B cell (primary cell): ENCODE measurements around the gene USH2A. TPM values are rescaled to one million over a fixed set of nuclear protein-coding genes. Genes with fewer than 3 reads are reported as not detected.

Experiments
- ATAC-seq: fragments of 200-7000 bp; cut with Tn5 transposase; one replicate; pipeline ENCODE4 v1.10.0; 2021; ENCODE audit warnings: low read depth, mild to moderate bottlenecking, moderate number of reproducible peaks, moderate library complexity
- CTCF ChIA-PET: fragments of 350-600 bp; sonication (Branson Sonifier 250); formaldehyde crosslinking; loops from one replicate; lab custom pipeline; 2021; ENCODE audit warnings: antibody characterized with exemption, inconsistent platforms; lab: Charles Lee
- POLR2A ChIA-PET: fragments of 350-600 bp; sonication (Branson Sonifier 250); formaldehyde crosslinking; loops from one replicate; lab custom pipeline; 2021; ENCODE audit warnings: antibody characterized with exemption; lab: Charles Lee
- DNase-seq: peaks from one replicate; pipeline ENCODE4 v3.0.0; 2013
- H2AFZ ChIP-seq: 2 replicates; pipeline ENCODE4 v1.6.1; 2012; ENCODE audit warnings: mild to moderate bottlenecking, low read depth, low read length; ENCODE audit not compliant: insufficient read depth, poor library complexity, severe bottlenecking
- H3K27ac ChIP-seq, 2 donors: 1 replicate in 1 of 2; 2 replicates in 1 of 2; pipeline ENCODE4 v1.5.1; 2012 to 2013; ENCODE audit warnings: low read length in 2 of 2, mild to moderate bottlenecking in 2 of 2, moderate library complexity in 1 of 2
- H3K27me3 ChIP-seq, 4 experiments: fragments of 200-600 bp in 1 of 4; sonication (generic) in 1 of 4; replicated peaks in 1 of 4; 1 replicate in 2 of 4; 2 replicates in 2 of 4; pipeline versions ENCODE4 v1.6.1 to v1.7.0; 2013 to 2016; ENCODE audit warnings: low read length in 3 of 4, mild to moderate bottlenecking in 2 of 4, mixed read lengths in 1 of 4, moderate library complexity in 1 of 4; ENCODE audit not compliant: insufficient read depth in 4 of 4, control insufficient read depth in 3 of 4; ENCODE audit errors: control extremely low read depth in 1 of 4
- H3K36me3 ChIP-seq, 2 experiments: replicated peaks in 1 of 2; 1 replicate in 1 of 2; 2 replicates in 1 of 2; pipeline versions ENCODE4 v1.6.1 to v1.7.1; 2013; ENCODE audit warnings: low read length in 1 of 2; ENCODE audit not compliant: insufficient read depth in 2 of 2, control insufficient read depth in 1 of 2; ENCODE audit errors: control extremely low read depth in 1 of 2, extremely low read depth in 1 of 2
- H3K4me1 ChIP-seq, 2 donors: fragments of 200-600 bp in 1 of 2; sonication (generic) in 1 of 2; 1 replicate in 1 of 2; 2 replicates in 1 of 2; pipeline versions ENCODE4 v1.5.1 to v1.6.1; 2013 to 2017; ENCODE audit warnings: low read length in 2 of 2; ENCODE audit not compliant: control insufficient read depth in 2 of 2, insufficient read depth in 2 of 2
- H3K4me2 ChIP-seq: replicated peaks from 2 replicates; pipeline ENCODE3; 2012; ENCODE audit warnings: mild to moderate bottlenecking, low read depth, low read length; ENCODE audit not compliant: poor library complexity, severe bottlenecking
- H3K4me3 ChIP-seq, 5 experiments: fragments of 200-600 bp in 1 of 5; sonication (generic) in 1 of 5; 1 replicate in 3 of 5; 2 replicates in 2 of 5; pipeline versions ENCODE4 v1.5.1 to v1.7.0; 2011 to 2016; ENCODE audit warnings: low read length in 4 of 5, mild to moderate bottlenecking in 4 of 5, low read depth in 2 of 5, control low read depth in 1 of 5, moderate library complexity in 1 of 5; ENCODE audit not compliant: insufficient read depth in 1 of 5; ENCODE audit errors: control extremely low read depth in 1 of 5, extremely low read depth in 1 of 5
- H3K79me2 ChIP-seq: fragments of 200-600 bp; sonication (generic); one replicate; pipeline ENCODE4 v1.6.0; 2016; ENCODE audit warnings: low read length; ENCODE audit not compliant: control insufficient read depth, insufficient read depth
- H3K9ac ChIP-seq: fragments of 200-600 bp; sonication (generic); 2 replicates; pipeline ENCODE4 v1.6.1; 2017; ENCODE audit warnings: mild to moderate bottlenecking, low read length, moderate library complexity
- H3K9me3 ChIP-seq, 3 donors: one replicate each; pipeline versions ENCODE4 v1.6.1 to v1.7.1; 2013; ENCODE audit warnings: low read length in 2 of 3; ENCODE audit not compliant: control insufficient read depth in 2 of 3, insufficient read depth in 1 of 3; ENCODE audit errors: control extremely low read depth in 1 of 3
- H4K20me1 ChIP-seq: 2 replicates; pipeline ENCODE4 v1.6.0; 2012; ENCODE audit warnings: mild to moderate bottlenecking, low read length; ENCODE audit not compliant: insufficient read depth, control insufficient read depth, poor library complexity, severe bottlenecking
- H3K27ac Mint-ChIP-seq: one replicate; pipeline ENCODE4 v1.8.0; 2021; ENCODE audit warnings: mixed read lengths
- H3K27me3 Mint-ChIP-seq: one replicate; pipeline ENCODE4 v1.8.0; 2021; ENCODE audit warnings: mixed read lengths
- H3K4me1 Mint-ChIP-seq: one replicate; pipeline ENCODE4 v1.8.0; 2021; ENCODE audit warnings: mixed read lengths
- H3K4me3 Mint-ChIP-seq: one replicate; pipeline ENCODE4 v1.8.0; 2021; ENCODE audit warnings: mixed read lengths
- H3K9me3 Mint-ChIP-seq: one replicate; pipeline ENCODE4 v1.8.0; 2022; ENCODE audit warnings: mixed read lengths; ENCODE audit not compliant: insufficient read depth
- EZH2 ChIP-seq: IDR thresholded peaks from 2 replicates; pipeline ENCODE4 v1.6.1; 2012; ENCODE audit warnings: borderline replicate concordance, low read depth, mild to moderate bottlenecking, moderate library complexity, low read length; ENCODE audit not compliant: insufficient read depth, poor library complexity, severe bottlenecking
- WGBS: methylation state at CpG from one replicate; pipeline ENCODE4 v1.1.5; 2013; ENCODE audit warnings: missing lambda C conversion rate; ENCODE audit not compliant: insufficient coverage; 5-methylcytosine and 5-hydroxymethylcytosine counted together
- intact Hi-C: fragments of 100-400 bp; cut with micrococcal nuclease; formaldehyde crosslinking; loops from one replicate; pipeline ENCODE4 v1.10.0; 2022
- polyA plus RNA-seq: library from polyadenylated mRNA; depleted of rRNA; stranded (reverse); fragments of >200 nt; gene quantifications from 2 replicates; pipeline ENCODE4 v1.2.3, GENCODE V29; 2012
- total RNA-seq, 2 donors: library from RNA; stranded (reverse); fragments of 120-200 nt in 1 of 2; gene quantifications; 1 replicate in 1 of 2; 2 replicates in 1 of 2; pipeline versions ENCODE4 v1.2.3 to v1.2.4, GENCODE V29; 2013 to 2022
- TF ChIP-seq, protein P1 (sequence below): fragments of 200-600 bp; IDR thresholded peaks from one replicate; pipeline ENCODE4 v1.8.0; 2022; ENCODE audit warnings: antibody characterized with exemption, mild to moderate bottlenecking

Gene USH2A
- total and polyA plus RNA-seq, 2 donors (not counting 1 experiment from before 2014, with no cell fraction given): 0.01 TPM; not detected in 1

GRCh38 chr1:215730600-215730999, 692.6 kb downstream of the USH2A start:
- H3K27me3 Mint-ChIP-seq: no peaks in the 10 kb centered on the region
- CTCF ChIA-PET: no interaction called here
- H3K9me3 Mint-ChIP-seq: no peaks in the 10 kb centered on the region
- WGBS: 67% methylated on average over 1 of the region's 3 CpGs
- Histone ChIP-seq H3K4me3 (no peak overlapping the region), H3K27ac (no peak overlapping the region), H3K79me2 (no peaks in the 10 kb centered on the region), H3K9ac (no peak overlapping the region), H3K9me3 (peaks cover 0 to 7% (median 6%) of the 10 kb centered on the region in 3 donors), H2AFZ (no peak overlapping the region), H3K4me2 (no peak overlapping the region), H4K20me1 (no peaks in the 10 kb centered on the region), H3K27me3 (no peaks in the 10 kb centered on the region), H3K36me3 (no peaks in the 10 kb centered on the region), H3K4me1 (no peaks in the 10 kb centered on the region)
- intact Hi-C loops: no loop called here
- ATAC-seq: no peak
- no peaks in the 10 kb centered on the region for H3K4me1 Mint-ChIP-seq
- DNase-seq: no peak
- TF ChIP-seq, protein P1, sequence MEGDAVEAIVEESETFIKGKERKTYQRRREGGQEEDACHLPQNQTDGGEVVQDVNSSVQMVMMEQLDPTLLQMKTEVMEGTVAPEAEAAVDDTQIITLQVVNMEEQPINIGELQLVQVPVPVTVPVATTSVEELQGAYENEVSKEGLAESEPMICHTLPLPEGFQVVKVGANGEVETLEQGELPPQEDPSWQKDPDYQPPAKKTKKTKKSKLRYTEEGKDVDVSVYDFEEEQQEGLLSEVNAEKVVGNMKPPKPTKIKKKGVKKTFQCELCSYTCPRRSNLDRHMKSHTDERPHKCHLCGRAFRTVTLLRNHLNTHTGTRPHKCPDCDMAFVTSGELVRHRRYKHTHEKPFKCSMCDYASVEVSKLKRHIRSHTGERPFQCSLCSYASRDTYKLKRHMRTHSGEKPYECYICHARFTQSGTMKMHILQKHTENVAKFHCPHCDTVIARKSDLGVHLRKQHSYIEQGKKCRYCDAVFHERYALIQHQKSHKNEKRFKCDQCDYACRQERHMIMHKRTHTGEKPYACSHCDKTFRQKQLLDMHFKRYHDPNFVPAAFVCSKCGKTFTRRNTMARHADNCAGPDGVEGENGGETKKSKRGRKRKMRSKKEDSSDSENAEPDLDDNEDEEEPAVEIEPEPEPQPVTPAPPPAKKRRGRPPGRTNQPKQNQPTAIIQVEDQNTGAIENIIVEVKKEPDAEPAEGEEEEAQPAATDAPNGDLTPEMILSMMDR: no peak
- no peak for TF ChIP-seq EZH2
- no peak overlapping the region for H3K4me3 Mint-ChIP-seq
- H3K27ac Mint-ChIP-seq: no peak overlapping the region
- POLR2A ChIA-PET: no interaction called here

DNA sequence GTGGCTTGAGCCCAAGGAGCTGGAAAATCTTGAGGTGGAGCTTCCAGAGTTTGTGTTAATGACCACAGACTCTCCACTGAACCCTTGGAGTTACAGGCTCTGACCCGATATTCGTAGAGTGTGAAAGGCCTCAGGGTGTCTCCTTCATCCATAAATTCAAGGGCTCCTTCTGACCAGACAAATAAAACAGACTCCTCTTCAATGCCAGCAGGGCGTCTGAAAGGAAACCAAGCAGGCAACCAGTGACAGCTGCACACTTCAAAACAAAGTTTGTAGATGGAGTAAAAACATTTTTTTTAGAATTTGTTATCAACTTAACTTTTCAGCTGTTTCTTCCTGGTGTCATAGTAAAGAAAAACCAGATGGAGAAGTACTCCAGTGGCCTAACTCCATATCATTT, 695.1 kb downstream of the USH2A start:
- TF ChIP-seq EZH2: no peak
- TF ChIP-seq, protein P1: no peak
- DNase-seq: no peak
- Mint-ChIP-seq H3K9me3 (no peaks in the 10 kb centered on the region), H3K27me3 (no peaks in the 10 kb centered on the region), H3K4me3 (no peak overlapping the region), H3K27ac (no peak overlapping the region), H3K4me1 (no peaks in the 10 kb centered on the region)
- Histone ChIP-seq H3K9ac (no peak overlapping the region), H3K4me2 (no peak overlapping the region), H2AFZ (no peak overlapping the region), H3K79me2 (no peaks in the 10 kb centered on the region), H3K27ac (no peak overlapping the region), H3K4me1 (no peaks in the 10 kb centered on the region), H3K36me3 (no peaks in the 10 kb centered on the region), H4K20me1 (no peaks in the 10 kb centered on the region), H3K9me3 (no peaks in the 10 kb centered on the region), H3K4me3 (no peak overlapping the region), H3K27me3 (no peaks in the 10 kb centered on the region)
- intact Hi-C loops: no loop called here
- ChIA-PET CTCF (no interaction called here), POLR2A (no interaction called here)
- no peak for ATAC-seq
- WGBS: 90% methylated on average over 2 of the region's 3 CpGs
